ENCODE measurements around the gene STON1. TPM values are rescaled to one million over a fixed set of nuclear protein-coding genes. Genes with fewer than 3 reads are reported as not detected.
"Not testable (repeated sequence)": the region's sequence is repeated elsewhere in the genome, so short reads cannot be mapped to it uniquely, and the experiment has no call there.

STON1 gene
- total and polyA plus RNA-seq, 12 donors, result 2.2 to 8.9 (median 4.4) TPM

- Histone ChIP-seq H3K9me3 (no peaks in the 10 kb centered on the region), H3K27ac (no peak overlapping the region), H3K4me3 (no peak overlapping the region), H3K36me3 (peaks cover 0 to 4% (median 0%) of the 10 kb centered on the region in 9 donors), H3K4me1 (peaks cover 0 to 30% (median 4%) of the 10 kb centered on the region in 9 donors), H3K27me3 (no peaks in the 10 kb centered on the region)
- no peak for DNase-seq
- intact Hi-C loops (cut with DNase I), result no loop called here
- no peak for ATAC-seq
- 84 to 90% methylated on average over 5 of the region's 5 CpGs for WGBS, 2 donors
- TF ChIP-seq CTCF (IDR thresholded peaks at IDR 0.05), result no peak
Observed at GRCh38 chr2:48548840-48549239, 18.9 kb downstream of the STON1 start.

- ATAC-seq, result no peak
- H3K36me3 ChIP-seq, result peaks cover 0 to 4% (median 0%) of the 10 kb centered on the region in 9 donors
- DNase-seq, result no peak
- H3K27me3 ChIP-seq, result no peaks in the 10 kb centered on the region
- WGBS, 2 donors, result 97 to 98% methylated on average over 3 of the region's 3 CpGs
- no peak overlapping the region for H3K27ac ChIP-seq
- no peaks in the 10 kb centered on the region for H3K9me3 ChIP-seq
- intact Hi-C loops (cut with DNase I), result no loop called here
- peaks cover 0 to 23% (median under 1%) of the 10 kb centered on the region in 9 donors for H3K4me1 ChIP-seq
- H3K4me3 ChIP-seq, result no peak overlapping the region
- TF ChIP-seq CTCF (IDR thresholded peaks at IDR 0.05), result no peak
Observed at GRCh38 chr2:48549972-48550371, 20.0 kb downstream of the STON1 start.

GRCh38 chr2:48551548-48551947 is 21.6 kb downstream of the STON1 start:
- WGBS, 2 donors, result 94 to 98% methylated on average over 4 of the region's 4 CpGs
- TF ChIP-seq CTCF (IDR thresholded peaks at IDR 0.05), result no peak
- H3K27me3 ChIP-seq, result no peaks in the 10 kb centered on the region
- H3K4me3 ChIP-seq, result no peak overlapping the region
- no peak overlapping the region for H3K27ac ChIP-seq
- H3K9me3 ChIP-seq, result no peaks in the 10 kb centered on the region
- H3K36me3 ChIP-seq, result peaks cover 0 to 4% (median 0%) of the 10 kb centered on the region in 9 donors
- H3K4me1 ChIP-seq, result peaks cover 0 to 11% (median 0%) of the 10 kb centered on the region in 9 donors
- no peak for ATAC-seq
- DNase-seq, result no peak
- intact Hi-C loops (cut with DNase I), result no loop called here

GRCh38 chr2:48555071-48555470 is 25.1 kb downstream of the STON1 start:
- H3K9me3 ChIP-seq; intact Hi-C loops (cut with DNase I); H3K4me1 ChIP-seq; H3K36me3 ChIP-seq; H3K4me3 ChIP-seq; ATAC-seq; DNase-seq; H3K27me3 ChIP-seq; H3K27ac ChIP-seq: not testable (repeated sequence)
- WGBS, 2 donors, result 86 to 100% methylated on average over 6 to 16 of the region's 21 CpGs

GRCh38 chr2:48558456-48558855 is 28.5 kb downstream of the STON1 start:
- 93 to 96% methylated on average over 1 of the region's 1 CpG for WGBS, 2 donors
- ATAC-seq, result no peak
- no peak for DNase-seq
- H3K36me3 ChIP-seq, result peaks cover 0 to 4% (median 0%) of the 10 kb centered on the region in 9 donors
- no peak overlapping the region for H3K4me3 ChIP-seq
- TF ChIP-seq CTCF (IDR thresholded peaks at IDR 0.05), result no peak
- H3K27me3 ChIP-seq, result no peaks in the 10 kb centered on the region
- intact Hi-C loops (cut with DNase I), result no loop called here
- peaks cover 0 to 3% (median 0%) of the 10 kb centered on the region in 9 donors for H3K4me1 ChIP-seq
- H3K27ac ChIP-seq, result no peak overlapping the region
- no peaks in the 10 kb centered on the region for H3K9me3 ChIP-seq

Data from heart right ventricle (tissue), 16 donors.